ENCODE data around the gene SLC38A10. TPM values are rescaled to one million over a fixed set of nuclear protein-coding genes. Genes with fewer than 3 reads are reported as not detected.

SLC38A10 gene
- total RNA-seq, 1 experiment from 2014 or later, result 109 TPM

DNA sequence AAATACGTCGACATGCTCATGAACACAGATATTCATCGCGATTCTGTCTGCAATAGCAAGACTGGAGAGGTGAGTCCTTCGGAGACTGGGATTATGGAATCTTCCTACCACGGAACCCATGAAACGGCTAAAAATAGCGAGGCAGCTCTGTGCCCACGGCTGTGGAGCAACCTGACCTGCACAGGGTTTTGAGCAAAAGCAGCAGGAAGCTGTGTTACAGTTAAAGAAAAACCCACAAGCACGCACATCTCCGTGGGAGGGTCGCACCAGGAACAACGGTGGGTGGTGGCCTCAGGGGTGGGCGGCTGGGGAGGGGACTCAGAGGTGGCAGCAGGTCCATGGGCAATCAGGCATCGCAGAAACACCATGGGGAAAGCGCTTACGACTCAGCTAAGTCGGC is 24.8 kb downstream of the SLC38A10 start (continued):
- TF ChIP-seq ZNF274 (IDR thresholded peaks at IDR 0.05; ENCODE audit: low read depth, low read length) (no peak), SP1 (IDR thresholded peaks at IDR 0.05; ENCODE audit: low read depth) (no peak), POLR2AphosphoS5 (IDR thresholded peaks at IDR 0.05; ENCODE audit: low read depth, low read length) (no peak), CBX3 (IDR thresholded peaks at IDR 0.05; ENCODE audit: low read depth) (no peak), CEBPB (IDR thresholded peaks at IDR 0.05; ENCODE audit: low read depth) (no peak), YY1 (IDR thresholded peaks at IDR 0.05; ENCODE audit: extremely low read depth, insufficient replicate concordance, low read depth, low read length) (no peak)

DNA sequence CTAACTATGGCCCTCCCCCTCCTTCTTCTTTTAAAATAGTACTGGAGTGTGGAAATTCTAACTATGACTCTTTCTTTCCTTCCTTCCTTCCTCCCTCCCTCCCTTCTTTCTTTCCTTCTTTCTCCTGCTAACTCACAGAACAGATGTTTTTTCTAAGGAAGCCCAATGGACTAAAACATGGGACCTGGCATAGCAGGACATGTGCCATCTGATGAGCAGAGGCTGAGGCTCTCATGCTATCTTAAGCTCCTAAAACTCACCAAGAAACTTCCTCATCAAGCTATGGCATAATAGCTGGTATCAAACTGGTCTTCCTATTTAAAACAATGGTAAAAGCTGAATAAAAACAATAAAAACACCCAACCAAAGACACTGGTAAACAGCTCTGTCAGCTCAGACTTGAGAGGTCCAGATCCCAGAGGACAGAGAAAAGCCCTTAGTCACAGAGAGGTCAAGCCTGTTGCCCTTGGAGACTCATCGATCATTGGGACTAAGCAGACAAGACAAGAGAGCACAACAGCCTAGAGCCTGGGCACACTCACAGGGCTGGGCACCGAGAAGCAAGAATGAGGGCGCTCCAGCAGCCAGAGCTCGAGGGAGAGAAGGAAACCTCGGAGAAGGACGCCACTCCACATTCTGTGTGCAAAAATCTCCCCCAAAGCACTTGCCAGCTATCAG is 27.6 kb downstream of the SLC38A10 start:
- H3K79me2 ChIP-seq (ENCODE audit: insufficient read depth, low read length), result peaks cover 4% of the 10 kb centered on the region; the same call in 1 of the 2 replicates
- H3K4me3 ChIP-seq (replicated peaks in 1 of 2; ENCODE audit: low read depth in 1 of 2, low read length in 2 of 2), result no peak overlapping the region
- no peaks in the 10 kb centered on the region for H3K9me2 ChIP-seq (ENCODE audit: insufficient read depth)
- peaks cover 22 to 45% of the 10 kb centered on the region in 2 experiments for H3K36me3 ChIP-seq (ENCODE audit: control insufficient read depth in 1 of 2, insufficient read depth in 2 of 2, low read length in 2 of 2)
- no peak for ATAC-seq
- DNase-seq (ENCODE audit: low read depth, low spot score), result no peak
- no TSS peak for BruUV-seq (replicated peaks)
- RAD21 ChIA-PET (ENCODE audit: low non-redundant PET in 1 of 2, low total read pairs in 2 of 2, uncharacterized antibody in 2 of 2, unreplicated experiment in 2 of 2), result no interaction called here
- H3K27me3 ChIP-seq (ENCODE audit: insufficient read depth, low read length), result no peaks in the 10 kb centered on the region
- H3K9ac ChIP-seq (ENCODE audit: low read length), result no peak overlapping the region
- no peaks in the 10 kb centered on the region for H3K9me3 ChIP-seq (ENCODE audit: control insufficient read depth in 1 of 2, insufficient read depth in 1 of 2, low read depth in 1 of 2, low read length in 2 of 2)
- no peak overlapping the region for H3K27ac ChIP-seq (ENCODE audit: low read depth, low read length)
- intact Hi-C loops (cut with micrococcal nuclease), result no loop called here
- no peak overlapping the region for H3K4me2 ChIP-seq (ENCODE audit: low read length)
- H2AFZ ChIP-seq (ENCODE audit: low read depth, low read length, poor library complexity, severe bottlenecking), result no peak overlapping the region
- CTCF ChIA-PET, result interaction anchor here (1.4 kb wide), 1 partner anchor 205 kb away, joined by 3 read pairs; no protein-coding TSS in a partner anchor
- no peaks in the 10 kb centered on the region for H4K20me1 ChIP-seq (ENCODE audit: insufficient read depth)
- no peak for TF ChIP-seq ZFX (IDR thresholded peaks at IDR 0.05)
- no peak for TF ChIP-seq EZH2phosphoT487 (IDR thresholded peaks at IDR 0.05; ENCODE audit: borderline replicate concordance)
- TF ChIP-seq, protein P1, sequence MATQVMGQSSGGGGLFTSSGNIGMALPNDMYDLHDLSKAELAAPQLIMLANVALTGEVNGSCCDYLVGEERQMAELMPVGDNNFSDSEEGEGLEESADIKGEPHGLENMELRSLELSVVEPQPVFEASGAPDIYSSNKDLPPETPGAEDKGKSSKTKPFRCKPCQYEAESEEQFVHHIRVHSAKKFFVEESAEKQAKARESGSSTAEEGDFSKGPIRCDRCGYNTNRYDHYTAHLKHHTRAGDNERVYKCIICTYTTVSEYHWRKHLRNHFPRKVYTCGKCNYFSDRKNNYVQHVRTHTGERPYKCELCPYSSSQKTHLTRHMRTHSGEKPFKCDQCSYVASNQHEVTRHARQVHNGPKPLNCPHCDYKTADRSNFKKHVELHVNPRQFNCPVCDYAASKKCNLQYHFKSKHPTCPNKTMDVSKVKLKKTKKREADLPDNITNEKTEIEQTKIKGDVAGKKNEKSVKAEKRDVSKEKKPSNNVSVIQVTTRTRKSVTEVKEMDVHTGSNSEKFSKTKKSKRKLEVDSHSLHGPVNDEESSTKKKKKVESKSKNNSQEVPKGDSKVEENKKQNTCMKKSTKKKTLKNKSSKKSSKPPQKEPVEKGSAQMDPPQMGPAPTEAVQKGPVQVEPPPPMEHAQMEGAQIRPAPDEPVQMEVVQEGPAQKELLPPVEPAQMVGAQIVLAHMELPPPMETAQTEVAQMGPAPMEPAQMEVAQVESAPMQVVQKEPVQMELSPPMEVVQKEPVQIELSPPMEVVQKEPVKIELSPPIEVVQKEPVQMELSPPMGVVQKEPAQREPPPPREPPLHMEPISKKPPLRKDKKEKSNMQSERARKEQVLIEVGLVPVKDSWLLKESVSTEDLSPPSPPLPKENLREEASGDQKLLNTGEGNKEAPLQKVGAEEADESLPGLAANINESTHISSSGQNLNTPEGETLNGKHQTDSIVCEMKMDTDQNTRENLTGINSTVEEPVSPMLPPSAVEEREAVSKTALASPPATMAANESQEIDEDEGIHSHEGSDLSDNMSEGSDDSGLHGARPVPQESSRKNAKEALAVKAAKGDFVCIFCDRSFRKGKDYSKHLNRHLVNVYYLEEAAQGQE (IDR thresholded peaks at IDR 0.05; ENCODE audit: low read depth), result no peak
- no peak for TF ChIP-seq EZH2 (IDR thresholded peaks at IDR 0.05)
- TF ChIP-seq SIN3A (IDR thresholded peaks at IDR 0.05; ENCODE audit: low read depth), result no peak
- TF ChIP-seq, protein P2, sequence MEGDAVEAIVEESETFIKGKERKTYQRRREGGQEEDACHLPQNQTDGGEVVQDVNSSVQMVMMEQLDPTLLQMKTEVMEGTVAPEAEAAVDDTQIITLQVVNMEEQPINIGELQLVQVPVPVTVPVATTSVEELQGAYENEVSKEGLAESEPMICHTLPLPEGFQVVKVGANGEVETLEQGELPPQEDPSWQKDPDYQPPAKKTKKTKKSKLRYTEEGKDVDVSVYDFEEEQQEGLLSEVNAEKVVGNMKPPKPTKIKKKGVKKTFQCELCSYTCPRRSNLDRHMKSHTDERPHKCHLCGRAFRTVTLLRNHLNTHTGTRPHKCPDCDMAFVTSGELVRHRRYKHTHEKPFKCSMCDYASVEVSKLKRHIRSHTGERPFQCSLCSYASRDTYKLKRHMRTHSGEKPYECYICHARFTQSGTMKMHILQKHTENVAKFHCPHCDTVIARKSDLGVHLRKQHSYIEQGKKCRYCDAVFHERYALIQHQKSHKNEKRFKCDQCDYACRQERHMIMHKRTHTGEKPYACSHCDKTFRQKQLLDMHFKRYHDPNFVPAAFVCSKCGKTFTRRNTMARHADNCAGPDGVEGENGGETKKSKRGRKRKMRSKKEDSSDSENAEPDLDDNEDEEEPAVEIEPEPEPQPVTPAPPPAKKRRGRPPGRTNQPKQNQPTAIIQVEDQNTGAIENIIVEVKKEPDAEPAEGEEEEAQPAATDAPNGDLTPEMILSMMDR (IDR thresholded peaks at IDR 0.05 in 2 of 3, conservative IDR thresholded peaks at IDR 0.05 in 1 of 3; ENCODE audit: borderline replicate concordance in 1 of 3, insufficient read depth in 1 of 3, low read depth in 2 of 3, low read length in 2 of 3), result no peak
- TF ChIP-seq, protein P3, sequence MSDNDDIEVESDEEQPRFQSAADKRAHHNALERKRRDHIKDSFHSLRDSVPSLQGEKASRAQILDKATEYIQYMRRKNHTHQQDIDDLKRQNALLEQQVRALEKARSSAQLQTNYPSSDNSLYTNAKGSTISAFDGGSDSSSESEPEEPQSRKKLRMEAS (IDR thresholded peaks at IDR 0.05), result no peak
- no peak for TF ChIP-seq CBX3 (IDR thresholded peaks at IDR 0.05; ENCODE audit: low read depth)
- TF ChIP-seq SRF (IDR thresholded peaks at IDR 0.05; ENCODE audit: low read depth), result no peak
- no peak for TF ChIP-seq POLR2A (IDR thresholded peaks at IDR 0.05; ENCODE audit: borderline replicate concordance, extremely low read depth, insufficient read depth, insufficient read length)
- H3K4me1 ChIP-seq (ENCODE audit: control insufficient read depth in 1 of 2, insufficient read depth in 2 of 2, low read length in 2 of 2), result no peaks in the 10 kb centered on the region
- POLR2A ChIA-PET, result no interaction called here
